ENCODE data around the gene KIAA1217. TPM values are rescaled to one million over a fixed set of nuclear protein-coding genes. Genes with fewer than 3 reads are reported as not detected.

Gene KIAA1217
- total RNA-seq, 1 experiment from 2014 or later: 7.8 TPM

DNA sequence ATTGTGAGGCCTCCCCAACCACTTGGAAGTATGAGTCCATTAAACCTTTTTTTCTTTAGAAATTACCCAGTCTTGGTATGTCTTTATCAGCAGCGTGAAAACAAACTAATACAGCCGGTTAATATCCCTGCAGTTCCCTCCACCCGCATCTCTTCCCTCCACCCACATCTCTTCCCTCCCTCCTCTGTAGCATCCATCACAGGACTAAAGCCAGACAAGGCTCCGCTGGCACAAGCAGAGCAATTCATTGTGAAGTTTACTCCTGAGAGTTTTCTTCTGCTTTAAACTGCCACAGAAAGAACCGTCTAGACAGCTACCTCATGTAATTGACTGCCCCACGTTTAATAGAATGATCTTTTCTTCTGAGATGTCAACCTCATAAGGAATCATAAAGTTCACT is 131.5 kb downstream of the KIAA1217 start:
- peaks cover 20% of the 10 kb centered on the region for H3K27me3 ChIP-seq (ENCODE audit: insufficient read depth, low read length)
- no peak overlapping the region for H2AFZ ChIP-seq (ENCODE audit: low read depth, low read length, poor library complexity, severe bottlenecking)
- H4K20me1 ChIP-seq (ENCODE audit: insufficient read depth): no peaks in the 10 kb centered on the region
- ATAC-seq (no peak), DNase-seq (ENCODE audit: low read depth, low spot score) (no peak)
- RAD21 ChIA-PET (ENCODE audit: low non-redundant PET in 1 of 2, low total read pairs in 2 of 2, uncharacterized antibody in 2 of 2, unreplicated experiment in 2 of 2): no interaction called here
- POLR2A ChIA-PET: no interaction called here
- H3K79me2 ChIP-seq (ENCODE audit: insufficient read depth, low read length): no peaks in the 10 kb centered on the region
- CTCF ChIA-PET: no interaction called here
- H3K4me2 ChIP-seq (ENCODE audit: low read length): no peak overlapping the region
- intact Hi-C loops (cut with micrococcal nuclease): no loop called here
- H3K9me2 ChIP-seq (ENCODE audit: insufficient read depth): no peaks in the 10 kb centered on the region
- H3K27ac ChIP-seq (ENCODE audit: low read depth, low read length): no peak overlapping the region
- H3K9me3 ChIP-seq (ENCODE audit: control insufficient read depth in 1 of 2, insufficient read depth in 1 of 2, low read depth in 1 of 2, low read length in 2 of 2): no peaks in the 10 kb centered on the region
- no peak overlapping the region for H3K9ac ChIP-seq (ENCODE audit: low read length)
- no peak for TF ChIP-seq EGR1 (IDR thresholded peaks at IDR 0.05; ENCODE audit: low read depth)
- no peak for TF ChIP-seq SRF (IDR thresholded peaks at IDR 0.05; ENCODE audit: low read depth)
- no peak for TF ChIP-seq SP1 (IDR thresholded peaks at IDR 0.05; ENCODE audit: low read depth)
- TF ChIP-seq ZFX (IDR thresholded peaks at IDR 0.05): no peak
- no peak for TF ChIP-seq JUND (IDR thresholded peaks at IDR 0.05)
- TF ChIP-seq RAD21 (IDR thresholded peaks at IDR 0.05; ENCODE audit: low read depth): no peak
- no peak for TF ChIP-seq EZH2 (IDR thresholded peaks at IDR 0.05)
- TF ChIP-seq, protein P1, sequence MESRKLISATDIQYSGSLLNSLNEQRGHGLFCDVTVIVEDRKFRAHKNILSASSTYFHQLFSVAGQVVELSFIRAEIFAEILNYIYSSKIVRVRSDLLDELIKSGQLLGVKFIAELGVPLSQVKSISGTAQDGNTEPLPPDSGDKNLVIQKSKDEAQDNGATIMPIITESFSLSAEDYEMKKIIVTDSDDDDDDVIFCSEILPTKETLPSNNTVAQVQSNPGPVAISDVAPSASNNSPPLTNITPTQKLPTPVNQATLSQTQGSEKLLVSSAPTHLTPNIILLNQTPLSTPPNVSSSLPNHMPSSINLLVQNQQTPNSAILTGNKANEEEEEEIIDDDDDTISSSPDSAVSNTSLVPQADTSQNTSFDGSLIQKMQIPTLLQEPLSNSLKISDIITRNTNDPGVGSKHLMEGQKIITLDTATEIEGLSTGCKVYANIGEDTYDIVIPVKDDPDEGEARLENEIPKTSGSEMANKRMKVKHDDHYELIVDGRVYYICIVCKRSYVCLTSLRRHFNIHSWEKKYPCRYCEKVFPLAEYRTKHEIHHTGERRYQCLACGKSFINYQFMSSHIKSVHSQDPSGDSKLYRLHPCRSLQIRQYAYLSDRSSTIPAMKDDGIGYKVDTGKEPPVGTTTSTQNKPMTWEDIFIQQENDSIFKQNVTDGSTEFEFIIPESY (IDR thresholded peaks at IDR 0.05; ENCODE audit: extremely low read depth, insufficient replicate concordance, low read length): no peak
- TF ChIP-seq YY1 (IDR thresholded peaks at IDR 0.05; ENCODE audit: extremely low read depth, insufficient replicate concordance, low read depth, low read length): no peak
- no peak for TF ChIP-seq FOSL1 (IDR thresholded peaks at IDR 0.05; ENCODE audit: low read depth)
- no peak for TF ChIP-seq POLR2A (IDR thresholded peaks at IDR 0.05; ENCODE audit: borderline replicate concordance, extremely low read depth, insufficient read depth, insufficient read length)
- TF ChIP-seq SIN3A (IDR thresholded peaks at IDR 0.05; ENCODE audit: low read depth): no peak
- TF ChIP-seq POLR2AphosphoS5 (IDR thresholded peaks at IDR 0.05; ENCODE audit: low read depth, low read length): no peak
- no peak for TF ChIP-seq EZH2phosphoT487 (IDR thresholded peaks at IDR 0.05; ENCODE audit: borderline replicate concordance)
- TF ChIP-seq CBX3 (IDR thresholded peaks at IDR 0.05; ENCODE audit: low read depth): no peak
- TF ChIP-seq, protein P2, sequence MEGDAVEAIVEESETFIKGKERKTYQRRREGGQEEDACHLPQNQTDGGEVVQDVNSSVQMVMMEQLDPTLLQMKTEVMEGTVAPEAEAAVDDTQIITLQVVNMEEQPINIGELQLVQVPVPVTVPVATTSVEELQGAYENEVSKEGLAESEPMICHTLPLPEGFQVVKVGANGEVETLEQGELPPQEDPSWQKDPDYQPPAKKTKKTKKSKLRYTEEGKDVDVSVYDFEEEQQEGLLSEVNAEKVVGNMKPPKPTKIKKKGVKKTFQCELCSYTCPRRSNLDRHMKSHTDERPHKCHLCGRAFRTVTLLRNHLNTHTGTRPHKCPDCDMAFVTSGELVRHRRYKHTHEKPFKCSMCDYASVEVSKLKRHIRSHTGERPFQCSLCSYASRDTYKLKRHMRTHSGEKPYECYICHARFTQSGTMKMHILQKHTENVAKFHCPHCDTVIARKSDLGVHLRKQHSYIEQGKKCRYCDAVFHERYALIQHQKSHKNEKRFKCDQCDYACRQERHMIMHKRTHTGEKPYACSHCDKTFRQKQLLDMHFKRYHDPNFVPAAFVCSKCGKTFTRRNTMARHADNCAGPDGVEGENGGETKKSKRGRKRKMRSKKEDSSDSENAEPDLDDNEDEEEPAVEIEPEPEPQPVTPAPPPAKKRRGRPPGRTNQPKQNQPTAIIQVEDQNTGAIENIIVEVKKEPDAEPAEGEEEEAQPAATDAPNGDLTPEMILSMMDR (IDR thresholded peaks at IDR 0.05 in 2 of 3, conservative IDR thresholded peaks at IDR 0.05 in 1 of 3; ENCODE audit: borderline replicate concordance in 1 of 3, insufficient read depth in 1 of 3, low read depth in 2 of 3, low read length in 2 of 3): no peak
- TF ChIP-seq MAX (IDR thresholded peaks at IDR 0.05): no peak
- no peak for TF ChIP-seq ATF3 (IDR thresholded peaks at IDR 0.05)
- no peak for TF ChIP-seq CEBPB (IDR thresholded peaks at IDR 0.05; ENCODE audit: low read depth)
- no peaks in the 10 kb centered on the region for H3K36me3 ChIP-seq (ENCODE audit: control insufficient read depth in 1 of 2, insufficient read depth in 2 of 2, low read length in 2 of 2)
- H3K4me3 ChIP-seq (replicated peaks in 1 of 2; ENCODE audit: low read depth in 1 of 2, low read length in 2 of 2): no peak overlapping the region
- BruUV-seq (replicated peaks): no TSS peak
- no peaks in the 10 kb centered on the region for H3K4me1 ChIP-seq (ENCODE audit: control insufficient read depth in 1 of 2, insufficient read depth in 2 of 2, low read length in 2 of 2)
